Activated T-cell treated with anti-CD3 and anti-CD28 coated beads for 24 hours (primary cell): ENCODE data around the gene ZNF473.

Source experiments
- DNase-seq: peaks from one replicate; pipeline ENCODE4 v3.0.0-alpha.2; 2020; ENCODE audit warnings: low read depth

Gene ZNF473

GRCh38 chr19:50025794-50026549, at the start of gene ZNF473:
ZNF473 (plus strand) TSS chr19:50026005; CDS start chr19:50031083, 5,078 bp downstream.
- DNase-seq = peak; percentile 85

- DNase-seq = no peak
These were observed 49.3 kb upstream of the ZNF473 start for GRCh38 chr19:49976496-49976895.

GRCh38 chr19:49977076-49977475, 48.7 kb upstream of the ZNF473 start:
- DNase-seq = no peak

DNA sequence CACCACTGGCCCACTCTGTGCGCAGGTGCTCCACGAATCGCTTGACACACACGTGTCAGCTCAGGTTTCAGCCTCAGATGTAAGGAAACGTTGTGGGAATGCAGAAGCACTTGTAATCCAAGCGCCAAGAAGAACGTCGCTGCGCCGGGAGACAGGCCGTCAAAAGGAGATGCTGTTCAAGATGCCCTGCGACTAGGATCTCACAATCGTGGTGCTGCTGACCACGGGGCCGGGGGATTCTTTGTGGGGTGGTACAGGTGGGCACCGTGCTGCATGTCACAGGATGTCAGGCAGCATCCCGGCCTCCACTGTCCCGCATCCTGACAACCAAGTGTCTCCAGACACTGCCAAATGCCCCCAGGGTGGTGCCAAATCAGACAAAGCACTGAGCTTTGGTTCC, 47.9 kb upstream of the ZNF473 start:
- no peak for DNase-seq

- DNase-seq = no peak
These were observed 47.5 kb upstream of the ZNF473 start for GRCh38 chr19:49978324-49978723.

GRCh38 chr19:49981603-49982593, 43.9 kb upstream of the ZNF473 start:
- DNase-seq = no peak

- peak; percentile 73 for DNase-seq
These were observed 42.1 kb upstream of the ZNF473 start for GRCh38 chr19:49983645-49984229.

- DNase-seq = no peak
These were observed 41.3 kb upstream of the ZNF473 start for GRCh38 chr19:49984491-49984890.

DNA sequence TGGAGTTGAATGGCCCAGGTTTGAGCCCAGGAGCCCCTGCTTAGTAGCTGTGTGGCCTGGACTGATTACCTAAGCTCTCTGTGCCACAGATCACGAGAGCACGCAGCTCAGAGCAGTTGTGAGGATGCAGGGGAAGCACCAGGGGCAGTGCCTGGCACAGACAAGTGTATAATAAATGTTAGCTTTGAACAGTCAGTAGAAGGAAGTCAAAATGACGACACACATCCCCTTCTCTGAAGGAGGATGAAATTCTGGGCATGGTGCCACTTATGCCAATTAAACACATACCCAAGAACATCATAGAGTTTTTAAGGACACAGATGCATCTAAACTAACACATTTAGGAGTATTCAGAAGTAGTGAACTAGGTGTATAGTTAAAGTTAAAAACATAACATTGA, 39.9 kb upstream of the ZNF473 start:
- DNase-seq = no peak

- no peak for DNase-seq
These were observed 39.5 kb upstream of the ZNF473 start for GRCh38 chr19:49986354-49986753.

- peak; percentile 67 for DNase-seq
These were observed 38.6 kb upstream of the ZNF473 start for GRCh38 chr19:49987159-49987698.

DNA sequence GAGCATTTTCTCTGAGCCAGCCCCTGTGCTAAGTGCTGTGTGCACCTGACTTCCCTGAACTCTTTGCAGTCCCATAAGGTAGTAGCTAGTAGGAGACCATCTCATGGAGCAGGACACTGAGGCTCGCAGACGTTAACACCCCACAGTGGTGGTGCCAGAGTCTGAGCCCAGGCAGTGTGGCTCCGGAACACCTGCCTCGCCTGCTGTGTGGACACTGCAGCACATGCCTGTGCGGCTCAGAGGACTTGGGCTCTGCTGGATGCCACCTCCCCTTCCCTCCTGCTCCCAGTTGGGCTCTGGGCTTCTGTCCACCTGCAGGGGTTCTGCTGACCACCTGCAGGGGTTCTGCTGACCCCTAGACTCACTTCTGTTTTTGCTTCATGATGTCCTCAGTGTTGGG, 37.8 kb upstream of the ZNF473 start:
- DNase-seq = no peak

DNA sequence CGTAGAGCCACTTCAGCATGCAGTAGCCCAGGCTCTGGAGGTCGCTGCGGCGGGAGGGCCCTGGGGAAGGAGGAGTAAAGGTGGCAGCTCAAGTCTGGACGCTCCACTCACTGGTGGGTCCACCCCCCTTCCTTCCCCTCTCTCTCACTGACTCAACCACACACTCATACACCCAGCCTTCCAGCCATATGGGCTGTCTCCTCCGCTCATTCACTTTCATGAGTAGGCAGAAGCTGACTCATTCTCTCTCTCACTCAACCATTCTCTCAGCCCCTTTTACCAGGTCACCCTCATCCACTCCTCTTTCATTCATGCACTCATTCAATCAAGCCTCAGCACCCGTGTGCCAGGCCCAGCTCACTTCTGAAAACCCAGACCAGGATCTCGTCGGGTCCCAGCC, 37.4 kb upstream of the ZNF473 start:
- DNase-seq = peak; percentile 18

GRCh38 chr19:49997709-49998108, 28.1 kb upstream of the ZNF473 start:
- no peak for DNase-seq

GRCh38 chr19:49999371-50000010, 26.3 kb upstream of the ZNF473 start:
- no peak for DNase-seq

DNA sequence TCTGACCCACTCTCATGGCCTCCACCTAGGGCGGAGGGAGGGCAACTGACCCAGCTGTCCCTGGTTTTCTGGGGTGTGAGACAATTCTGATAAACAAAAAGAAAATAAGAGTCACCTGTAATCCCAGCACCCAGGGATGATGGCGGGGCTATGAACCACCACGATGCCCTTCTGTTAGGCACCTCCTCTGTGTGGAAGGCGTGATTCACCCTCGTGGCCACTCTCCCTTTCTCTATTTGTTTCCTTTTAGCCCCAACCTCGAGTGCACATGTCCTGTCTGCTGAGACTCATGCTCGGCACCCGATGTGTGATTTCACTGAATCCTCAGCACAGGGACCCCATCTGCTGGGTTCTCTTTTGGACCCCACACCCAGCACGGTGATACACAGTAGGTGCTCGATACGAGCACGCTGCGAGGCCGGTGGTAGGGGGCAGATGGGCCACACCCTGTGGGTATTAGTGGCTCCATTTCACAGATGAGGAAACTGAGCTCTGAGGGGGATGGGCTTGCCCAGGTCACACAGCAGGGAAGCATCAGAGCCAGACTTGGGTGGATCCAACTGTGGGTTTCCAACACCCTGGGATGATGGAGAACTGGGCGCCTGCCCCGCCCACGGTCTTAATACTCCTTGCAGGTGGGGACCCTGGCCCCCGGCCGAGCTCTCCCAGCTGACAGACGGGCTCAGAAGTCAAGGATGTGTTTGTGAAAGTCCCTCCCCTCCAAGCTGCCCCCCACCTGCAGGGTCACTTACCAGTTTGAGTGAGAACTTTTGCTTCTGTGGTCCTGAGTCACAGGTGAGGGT, 25.6 kb upstream of the ZNF473 start:
- DNase-seq = no peak

DNA sequence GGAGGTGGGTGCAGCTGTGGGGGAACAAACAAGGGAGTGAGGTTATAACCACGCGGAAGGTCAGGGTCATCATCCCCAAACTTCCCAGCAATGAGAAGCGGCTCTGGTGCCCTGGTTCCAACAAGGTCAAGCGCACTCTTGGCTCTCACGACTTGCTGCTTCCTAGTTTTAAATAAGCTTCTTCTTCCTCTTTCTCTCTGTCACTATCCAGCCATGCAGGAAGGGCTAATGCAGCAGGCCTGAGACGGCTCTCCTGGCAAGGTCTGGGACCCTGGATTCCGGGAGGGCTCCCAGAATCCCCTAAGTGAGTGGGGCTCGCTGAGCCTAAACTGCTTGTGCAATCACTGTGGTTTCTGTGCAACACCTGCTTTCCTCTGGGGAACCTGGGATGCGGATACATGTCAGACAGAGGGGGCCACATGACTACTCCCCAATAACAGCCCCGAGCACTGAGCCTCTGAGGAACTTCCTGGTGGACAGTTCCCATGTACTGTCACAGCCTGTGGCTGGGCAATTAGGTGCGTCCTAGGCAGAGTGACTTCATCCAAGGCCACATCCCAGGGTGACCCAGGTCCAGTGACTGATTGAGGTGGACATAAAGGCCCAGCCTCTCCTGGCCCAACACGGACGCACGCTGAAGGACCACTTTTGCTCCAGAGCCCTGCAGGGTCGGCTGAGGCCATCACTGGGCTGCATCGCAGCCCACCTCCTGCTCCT, 24.8 kb upstream of the ZNF473 start:
- DNase-seq = no peak

DNA sequence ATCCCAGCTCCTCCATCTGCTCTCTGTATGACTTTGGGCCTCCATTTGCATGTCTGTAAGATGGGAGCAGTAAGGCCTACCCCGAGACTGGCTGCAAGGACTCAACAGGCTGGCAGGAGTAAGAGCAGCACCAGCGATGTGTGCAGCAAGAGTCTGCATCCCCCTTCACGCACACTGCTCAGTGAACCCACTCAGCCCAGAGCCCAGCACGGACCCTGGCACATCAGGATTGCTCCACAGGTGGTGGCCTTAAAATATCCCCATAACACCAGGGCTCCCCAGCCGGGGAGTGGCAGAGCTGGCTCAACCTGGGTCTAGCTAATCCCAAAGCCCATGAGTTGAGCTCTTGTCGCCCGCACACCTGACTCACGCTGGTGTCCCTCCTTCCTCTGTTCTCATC, 24.0 kb upstream of the ZNF473 start:
- no peak for DNase-seq

DNA sequence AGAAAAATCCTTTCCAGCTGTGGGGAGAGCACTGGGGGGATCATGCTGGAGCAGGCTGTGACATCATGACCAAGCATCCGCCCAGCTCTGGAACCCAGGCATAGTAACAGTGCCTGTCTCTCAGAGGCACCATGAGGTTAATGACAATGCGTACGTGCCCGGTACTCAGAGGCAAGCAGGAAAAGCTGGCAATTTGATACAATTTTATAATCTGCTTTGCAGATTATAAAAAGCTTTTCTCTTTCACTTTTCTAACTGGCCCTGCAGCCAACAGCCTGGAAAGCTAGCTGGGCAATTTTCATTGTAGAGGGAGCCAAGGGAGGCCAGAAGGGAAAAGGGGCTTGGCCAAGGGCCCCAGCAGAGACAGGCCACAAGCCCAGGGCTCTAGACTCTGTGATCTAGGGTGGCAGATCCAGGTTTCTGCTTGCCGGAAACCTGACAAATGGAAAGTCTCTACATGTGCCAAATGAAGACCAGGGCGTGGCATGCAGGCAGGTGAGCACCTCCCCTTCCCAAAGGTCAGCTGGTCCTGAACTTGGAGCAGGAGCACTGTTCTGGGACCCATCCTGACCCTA, 23.3 kb upstream of the ZNF473 start:
- no peak for DNase-seq

DNA sequence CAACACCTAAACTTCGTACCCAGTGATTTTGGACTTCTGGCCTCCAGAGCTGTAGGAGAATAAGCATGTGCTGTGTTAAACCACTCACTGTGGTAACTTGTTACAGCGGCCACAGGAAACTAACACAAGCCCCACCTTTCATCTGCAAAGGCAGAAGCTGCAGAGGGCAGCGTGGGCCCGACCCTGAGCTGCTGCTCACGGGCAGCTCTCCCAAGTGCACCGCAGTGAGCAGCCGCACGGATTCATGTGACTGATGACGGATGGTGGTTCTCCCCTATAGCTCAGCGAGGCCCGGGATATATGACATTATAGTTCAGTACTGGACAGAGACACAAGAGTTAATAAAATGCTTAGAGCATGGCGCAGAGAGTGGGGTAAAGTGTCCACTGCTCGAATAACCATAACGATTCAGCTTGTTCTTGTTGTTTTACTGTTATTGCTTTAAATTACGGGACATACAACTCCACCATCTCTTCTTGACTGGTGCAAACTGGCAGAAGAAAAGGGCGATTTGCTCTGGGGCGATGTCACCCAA, 22.5 kb upstream of the ZNF473 start:
- no peak for DNase-seq
